ENCODE measurements around the gene BUD23.
"Not testable (repeated sequence)": the region's sequence is repeated elsewhere in the genome, so short reads cannot be mapped to it uniquely, and the experiment has no call there.

BUD23 gene

GRCh38 chr7:73716318-73716890 is 33.0 kb downstream of the BUD23 start:
- Histone ChIP-seq H3K27ac (peak overlapping the region in 5 of 11 experiments; percentile 2 to 45 (median 15); a peak in 5 of 22 replicates), H3K9me3 (replicated peaks in 1 of 11) (no peaks in the 10 kb centered on the region), H3K4me2 (peak overlapping the region; percentile 73 to 100 (median 87)), H3K9ac (peak overlapping the region in 1 of 11 experiments; percentile 31; a peak in 3 of 22 replicates), H3K4me1 (peaks cover 45 to 83% (median 67%) of the 10 kb centered on the region in 10 experiments), H3K27me3 (peaks cover 82 to 95% (median 88%) of the 10 kb centered on the region in 11 experiments), H3K4me3 (peak overlapping the region in 2 of 10 experiments; percentile 13 to 36; a peak in 4 of 20 replicates), H3K36me3 (no peaks in the 10 kb centered on the region; a peak in 2 of 22 replicates), H4K20me1 (peaks cover 62 to 97% (median 83%) of the 10 kb centered on the region in 11 experiments)
- no peak for TF ChIP-seq Cebpa-rat (IDR thresholded peaks at IDR 0.05)

DNA sequence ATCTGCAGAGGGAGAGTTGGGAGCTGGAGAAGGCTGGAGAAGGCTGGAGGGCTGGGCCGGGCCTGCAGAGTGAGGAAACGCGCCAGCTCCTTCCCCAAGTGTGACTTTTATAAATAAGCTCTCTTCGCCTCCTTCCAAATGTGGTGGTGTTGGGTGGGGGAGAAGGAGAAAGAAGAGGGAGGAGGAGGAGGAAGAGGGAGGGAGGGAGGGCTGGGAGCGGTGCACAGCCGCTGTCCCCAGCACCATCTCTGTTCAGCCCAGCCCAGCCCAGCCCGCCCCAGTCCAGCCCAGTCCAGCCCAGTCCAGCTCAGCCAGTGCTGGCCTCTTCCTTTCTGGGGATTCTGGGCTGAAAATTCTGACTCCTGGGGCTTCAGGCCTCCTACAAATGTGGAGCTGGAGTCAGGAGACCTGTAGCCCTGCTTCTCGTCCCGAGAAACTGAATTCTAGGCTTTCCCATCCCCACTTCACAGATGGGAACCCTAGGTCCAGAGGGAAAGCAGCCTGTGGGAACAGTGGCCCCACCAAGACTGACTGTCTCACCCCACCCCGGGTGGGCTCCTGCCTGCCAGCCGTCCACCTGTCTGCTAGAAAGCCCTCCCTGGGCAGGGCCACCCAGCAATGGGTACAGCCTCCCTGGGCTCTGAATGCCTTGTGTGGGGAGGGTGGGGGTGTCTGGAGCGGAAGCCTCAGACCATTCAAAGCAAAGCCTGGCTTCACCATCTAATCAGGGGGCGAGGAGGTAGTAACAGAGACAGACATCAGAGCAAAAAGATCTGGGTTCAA is 33.8 kb downstream of the BUD23 start:
- Histone ChIP-seq H4K20me1 (peaks cover 53 to 97% (median 80%) of the 10 kb centered on the region in 11 experiments), H3K27me3 (peaks cover 80 to 95% (median 88%) of the 10 kb centered on the region in 11 experiments), H3K36me3 (no peaks in the 10 kb centered on the region; a peak in 2 of 22 replicates), H3K9ac (peak overlapping the region in 6 of 11 experiments; percentile 16 to 77 (median 34); a peak in 8 of 22 replicates), H3K4me2 (peak overlapping the region; percentile 99 to 100 (median 100)), H3K4me1 (peaks cover 45 to 83% (median 70%) of the 10 kb centered on the region in 10 experiments), H3K27ac (peak overlapping the region in 8 of 11 experiments; percentile 14 to 66 (median 39); a peak in 13 of 22 replicates), H3K4me3 (peak overlapping the region in 6 of 10 experiments; percentile 16 to 95 (median 56); a peak in 7 of 20 replicates), H3K9me3 (replicated peaks in 1 of 11) (no peaks in the 10 kb centered on the region)
- no peak for TF ChIP-seq Cebpa-rat (IDR thresholded peaks at IDR 0.05)

DNA sequence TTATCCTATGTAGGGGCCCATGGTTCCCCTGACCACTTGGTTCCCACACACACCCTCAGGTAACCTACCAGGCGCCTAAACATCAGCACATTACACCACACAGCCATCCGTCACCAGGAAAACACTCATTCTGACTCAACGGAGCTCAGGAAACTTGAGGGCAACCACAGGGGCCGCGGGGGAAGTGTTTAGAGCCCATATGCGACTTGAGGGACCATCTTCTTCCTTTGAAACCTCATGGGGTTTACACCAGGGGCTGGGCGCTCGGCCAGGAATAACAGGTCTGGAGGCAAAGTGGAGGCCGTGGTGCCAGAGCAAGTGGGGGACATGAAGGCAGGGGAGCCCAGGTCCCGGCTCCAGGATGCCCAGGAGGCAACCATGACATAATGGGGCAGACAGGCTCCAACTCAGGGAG is 34.6 kb downstream of the BUD23 start:
- Histone ChIP-seq H3K4me2 (peak overlapping the region; percentile 99 to 100 (median 100)), H3K27me3 (peaks cover 72 to 95% (median 82%) of the 10 kb centered on the region in 11 experiments), H3K36me3 (no peaks in the 10 kb centered on the region; a peak in 2 of 22 replicates), H3K27ac (peak overlapping the region in 8 of 11 experiments; percentile 14 to 79 (median 39); a peak in 12 of 22 replicates), H3K9ac (peak overlapping the region in 7 of 11 experiments; percentile 21 to 80 (median 69); a peak in 7 of 22 replicates), H3K4me1 (peaks cover 45 to 81% (median 70%) of the 10 kb centered on the region in 10 experiments), H4K20me1 (peaks cover 46 to 94% (median 72%) of the 10 kb centered on the region in 11 experiments; a peak in 21 of 22 replicates), H3K9me3 (replicated peaks in 1 of 11) (no peaks in the 10 kb centered on the region), H3K4me3 (peak overlapping the region; percentile 61 to 95 (median 70))
- TF ChIP-seq Cebpa-rat (IDR thresholded peaks at IDR 0.05): peak in 5 of 11 experiments; percentile 19 to 78 (median 54); a peak in 7 of 22 replicates

GRCh38 chr7:73718438-73718881 is 35.1 kb downstream of the BUD23 start:
- Histone ChIP-seq H3K27me3 (peaks cover 67 to 92% (median 78%) of the 10 kb centered on the region in 11 experiments), H3K4me1 (peaks cover 45 to 81% (median 70%) of the 10 kb centered on the region in 10 experiments), H4K20me1 (peaks cover 41 to 89% (median 68%) of the 10 kb centered on the region in 11 experiments; a peak in 21 of 22 replicates), H3K4me3 (peak overlapping the region; percentile 61 to 95 (median 70)), H3K4me2 (peak overlapping the region; percentile 99 to 100 (median 100)), H3K27ac (peak overlapping the region in 8 of 11 experiments; percentile 7 to 79 (median 40); a peak in 10 of 22 replicates), H3K9ac (peak overlapping the region in 8 of 11 experiments; percentile 34 to 83 (median 73); a peak in 16 of 22 replicates), H3K36me3 (no peaks in the 10 kb centered on the region; a peak in 2 of 22 replicates), H3K9me3 (replicated peaks in 1 of 11) (no peaks in the 10 kb centered on the region)
- no peak for TF ChIP-seq Cebpa-rat (IDR thresholded peaks at IDR 0.05)

- H3K27ac ChIP-seq: peak within 1 kb of the TSS in 10 of 11 experiments; percentile 23 to 79 (median 39); a peak in 16 of 22 replicates
- peak within 1 kb of the TSS; percentile 99 to 100 (median 100) for H3K4me2 ChIP-seq
- peaks cover 45 to 81% (median 70%) of the 10 kb centered on the region in 10 experiments for H3K4me1 ChIP-seq
- peak within 1 kb of the TSS; percentile 34 to 83 (median 65) for H3K9ac ChIP-seq
- peaks cover 34 to 82% (median 61%) of the 10 kb centered on the region in 11 experiments; a peak in 21 of 22 replicates for H4K20me1 ChIP-seq
- H3K9me3 ChIP-seq (replicated peaks in 1 of 11): no peaks in the 10 kb centered on the region
- H3K27me3 ChIP-seq: peaks cover 60 to 91% (median 71%) of the 10 kb centered on the region in 11 experiments
- peak within 1 kb of the TSS; percentile 61 to 95 (median 70) for H3K4me3 ChIP-seq
- H3K36me3 ChIP-seq: no peaks in the 10 kb centered on the region
- no peak for TF ChIP-seq Cebpa-rat (IDR thresholded peaks at IDR 0.05)
These were observed 35.8 kb downstream of the BUD23 start, which contains the start of gene STX1A for GRCh38 chr7:73718905-73719805. TSS of gene STX1A (minus strand) at chr7:73719669. CDS start at chr7:73719631, 38 bp downstream.

DNA sequence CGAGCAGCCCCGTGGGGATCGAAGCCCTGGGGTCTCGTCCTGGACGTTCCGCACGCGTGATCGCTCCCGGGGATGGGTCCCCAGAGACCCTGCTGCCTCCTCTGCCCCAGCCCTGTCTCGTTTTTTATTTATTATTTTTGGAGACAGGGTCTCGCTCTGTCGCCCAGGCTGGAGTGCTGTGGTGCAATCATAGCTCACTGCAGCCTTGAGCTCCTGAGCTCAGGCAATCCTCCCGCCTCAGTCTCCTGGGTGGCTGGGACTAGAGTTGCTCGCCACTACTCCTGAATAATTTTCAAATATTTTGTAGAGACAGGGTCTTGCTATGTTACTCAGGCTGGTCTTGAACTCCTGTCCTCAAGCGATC is 36.4 kb downstream of the BUD23 start:
- Histone ChIP-seq H4K20me1 (peaks cover 28 to 80% (median 54%) of the 10 kb centered on the region in 11 experiments; a peak in 21 of 22 replicates), H3K4me3 (peak overlapping the region in 5 of 10 experiments; percentile 31 to 95 (median 78); a peak in 9 of 20 replicates), H3K4me2 (peak overlapping the region; percentile 64 to 100 (median 80)), H3K4me1 (peaks cover 41 to 75% (median 66%) of the 10 kb centered on the region in 10 experiments), H3K9ac (peak overlapping the region in 2 of 11 experiments; percentile 25 to 53; a peak in 3 of 22 replicates), H3K27me3 (peaks cover 54 to 91% (median 65%) of the 10 kb centered on the region in 11 experiments), H3K36me3 (no peaks in the 10 kb centered on the region), H3K27ac (peak overlapping the region in 5 of 11 experiments; percentile 28 to 71 (median 57); a peak in 8 of 22 replicates), H3K9me3 (replicated peaks in 1 of 11) (no peaks in the 10 kb centered on the region)
- TF ChIP-seq Cebpa-rat (IDR thresholded peaks at IDR 0.05): peak in 6 of 11 experiments; percentile 52 to 93 (median 87); a peak in 11 of 22 replicates

DNA sequence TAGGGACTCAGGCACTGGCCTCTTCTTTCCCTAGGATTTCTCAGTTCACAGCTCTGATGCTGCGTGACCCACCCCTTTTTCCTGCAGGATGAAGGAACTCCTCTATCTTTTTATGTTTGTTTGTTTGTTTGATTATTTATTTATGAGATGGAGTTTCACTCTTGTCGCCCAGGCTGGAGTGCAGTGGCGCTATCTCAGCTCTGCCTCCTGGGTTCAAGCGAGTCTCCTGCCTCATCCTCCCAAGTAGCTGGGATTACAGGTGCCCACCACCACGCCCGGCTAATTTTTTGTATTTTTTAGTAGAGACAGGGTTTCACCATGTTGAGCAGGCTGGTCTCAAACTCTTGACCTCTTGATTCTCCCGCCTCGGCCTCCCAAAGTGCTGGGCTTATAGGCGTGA is 37.0 kb downstream of the BUD23 start:
- H3K4me3 ChIP-seq; H3K9me3 ChIP-seq (replicated peaks in 1 of 11); H3K36me3 ChIP-seq: not testable (repeated sequence)
- Histone ChIP-seq H3K4me2 (peak overlapping the region in 8 of 11 experiments; percentile 64 to 100 (median 78); a peak in 14 of 22 replicates), H3K9ac (peak overlapping the region in 2 of 11 experiments; percentile 25 to 53; a peak in 2 of 22 replicates), H4K20me1 (peaks cover 25 to 75% (median 48%) of the 10 kb centered on the region in 11 experiments; a peak in 21 of 22 replicates), H3K27ac (peak overlapping the region in 4 of 11 experiments; percentile 30 to 71 (median 63); a peak in 7 of 22 replicates), H3K4me1 (peaks cover 35 to 69% (median 60%) of the 10 kb centered on the region in 10 experiments), H3K27me3 (peaks cover 48 to 88% (median 58%) of the 10 kb centered on the region in 11 experiments)
